Lower lobe of right lung (tissue), 2 donors: ENCODE data around the gene PDCD2L. TPM values are rescaled to one million over a fixed set of nuclear protein-coding genes. Genes with fewer than 3 reads are reported as not detected.

Experiments used
- ATAC-seq, 2 donors: fragments of 200-7000 bp; cut with Tn5 transposase; one replicate each; pipeline ENCODE4 v1.9.1; 2020 to 2022; ENCODE audit warnings: mild to moderate bottlenecking in 2 of 2, moderate library complexity in 2 of 2
- DNase-seq: peaks from one replicate; pipeline ENCODE4 v3.0.0-alpha.2; 2020
- H3K27ac ChIP-seq: fragments of 200-600 bp; one replicate; pipeline ENCODE4 v1.8.0; 2022
- H3K27me3 ChIP-seq: fragments of 200-600 bp; one replicate; pipeline ENCODE4 v1.8.0; 2022; ENCODE audit warnings: low read depth
- H3K36me3 ChIP-seq: fragments of 200-600 bp; one replicate; pipeline ENCODE4 v1.8.0; 2022; ENCODE audit warnings: mild to moderate bottlenecking
- H3K4me1 ChIP-seq: fragments of 200-600 bp; one replicate; pipeline ENCODE4 v1.8.0; 2022
- H3K4me3 ChIP-seq: fragments of 200-600 bp; one replicate; pipeline ENCODE4 v1.8.0; 2022; ENCODE audit warnings: mild to moderate bottlenecking
- H3K9me3 ChIP-seq: fragments of 200-600 bp; one replicate; pipeline ENCODE4 v1.8.0; 2022
- CTCF ChIP-seq: fragments of 200-600 bp; IDR thresholded peaks from one replicate; pipeline ENCODE4 v1.8.0; 2022; ENCODE audit warnings: antibody characterized with exemption, mild to moderate bottlenecking
- intact Hi-C: fragments of 100-400 bp; cut with DNase I; formaldehyde crosslinking; loops from one replicate; pipeline ENCODE4 v1.11.0; 2022
- total RNA-seq: library from RNA; stranded (reverse); fragmentation: NEBNext Ultra II Directional; extraction: Animal tissue kit (Norgen Biotek cat#: 25700); gene quantifications from one replicate; pipeline ENCODE4 v1.2.1, GENCODE V29; 2021
- donor health status: DM: no; HTN: yes; CAD: no; lungs with severe emphysema.

Gene PDCD2L
- total RNA-seq, 1 donor from 2014 or later, result 8.7 TPM

- ATAC-seq, result no peak
- H3K4me1 ChIP-seq, result peaks cover 27% of the 10 kb centered on the region
- H3K4me3 ChIP-seq, result no peak overlapping the region
- intact Hi-C loops, result no loop called here
- DNase-seq, result no peak
- no peak overlapping the region for H3K27ac ChIP-seq
- H3K36me3 ChIP-seq, result peaks cover 23% of the 10 kb centered on the region
- no peak for TF ChIP-seq CTCF
- H3K27me3 ChIP-seq, result no peaks in the 10 kb centered on the region
- H3K9me3 ChIP-seq, result no peaks in the 10 kb centered on the region
Measured at GRCh38 chr19:34363930-34364329, 40.3 kb upstream of the PDCD2L start.

GRCh38 chr19:34364462-34364829, 39.8 kb upstream of the PDCD2L start:
- H3K27me3 ChIP-seq, result no peaks in the 10 kb centered on the region
- H3K4me3 ChIP-seq, result peak overlapping the region; percentile 99

GRCh38 chr19:34364830-34365462, 39.3 kb upstream of the PDCD2L start, which contains the start of gene GPI:
Gene GPI, plus strand, starts transcription at chr19:34365196. Its CDS starts 71 bp downstream, at chr19:34365267.
- Histone ChIP-seq H3K9me3 (no peaks in the 10 kb centered on the region), H3K27me3 (no peaks in the 10 kb centered on the region), H3K4me3 (peak within 1 kb of the TSS; percentile 99), H3K36me3 (peaks cover 34% of the 10 kb centered on the region), H3K4me1 (peaks cover 27% of the 10 kb centered on the region), H3K27ac (peak within 1 kb of the TSS; percentile 87)
- no peak for TF ChIP-seq CTCF
- ATAC-seq, result peak; percentile 91 to 96
- peak; percentile 81 for DNase-seq
- intact Hi-C loops, result no loop called here

More at GRCh38 chr19:34364462-34364829, 39.8 kb upstream of the PDCD2L start:
- ATAC-seq (no peak), DNase-seq (no peak)
- Histone ChIP-seq H3K9me3 (no peaks in the 10 kb centered on the region), H3K27ac (peak overlapping the region; percentile 87), H3K4me1 (peaks cover 27% of the 10 kb centered on the region), H3K36me3 (peaks cover 29% of the 10 kb centered on the region)
- no peak for TF ChIP-seq CTCF
- intact Hi-C loops, result no loop called here

GRCh38 chr19:34365463-34366401, 38.5 kb upstream of the PDCD2L start:
- DNase-seq (peak; percentile 55), ATAC-seq (peak; percentile 65 to 76)
- no peak for TF ChIP-seq CTCF
- Histone ChIP-seq H3K4me3 (peak overlapping the region; percentile 99), H3K27me3 (no peaks in the 10 kb centered on the region), H3K4me1 (peaks cover 27% of the 10 kb centered on the region), H3K27ac (peak overlapping the region; percentile 87), H3K9me3 (no peaks in the 10 kb centered on the region), H3K36me3 (peaks cover 41% of the 10 kb centered on the region)
- intact Hi-C loops, result no loop called here

- intact Hi-C loops, result no loop called here
- peak overlapping the region; percentile 99 for H3K4me3 ChIP-seq
- no peaks in the 10 kb centered on the region for H3K27me3 ChIP-seq
- H3K27ac ChIP-seq, result no peak overlapping the region
- no peak for DNase-seq
- no peaks in the 10 kb centered on the region for H3K9me3 ChIP-seq
- peaks cover 27% of the 10 kb centered on the region for H3K4me1 ChIP-seq
- no peak for ATAC-seq
- peaks cover 51% of the 10 kb centered on the region for H3K36me3 ChIP-seq
- no peak for TF ChIP-seq CTCF
Measured at GRCh38 chr19:34366738-34367623, 37.2 kb upstream of the PDCD2L start.
